ENCODE data around the gene CCDC91.

The CCDC91 gene

DNA sequence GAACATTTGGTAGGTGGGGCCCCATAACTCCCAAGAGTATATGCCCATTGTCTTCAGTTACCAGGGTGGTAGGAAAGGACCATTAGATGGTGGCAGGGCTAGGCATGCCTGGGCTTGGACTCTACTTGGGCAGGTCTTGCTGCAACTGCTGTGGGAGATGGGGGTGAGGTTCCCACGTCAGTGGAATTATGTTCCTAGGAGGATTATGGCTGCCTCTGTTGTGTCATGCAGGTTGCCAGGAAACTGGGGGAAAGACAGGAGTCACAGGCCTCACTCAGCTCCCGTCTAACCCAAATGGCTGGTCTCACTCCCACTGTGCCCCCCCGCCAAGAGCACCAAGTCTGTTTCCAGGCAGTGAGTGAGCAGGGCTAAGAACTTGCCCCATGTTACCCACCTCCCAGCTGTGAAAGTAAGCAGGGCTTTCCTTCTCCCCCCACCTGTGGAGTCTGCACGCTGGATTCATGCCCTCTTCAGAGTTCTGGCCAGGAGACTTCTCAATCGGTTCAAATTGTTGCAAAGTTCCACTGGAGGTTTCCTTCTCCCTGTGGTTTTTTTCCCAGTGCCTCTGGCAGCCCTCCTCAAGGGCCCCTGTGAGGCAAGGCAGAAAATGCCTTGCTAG lies 337.5 kb downstream of the CCDC91 start:
- DNase-seq = no peak

GRCh38 chr12:28535216-28535615 lies 345.0 kb downstream of the CCDC91 start:
- DNase-seq = no peak

GRCh38 chr12:28536088-28536487 lies 345.8 kb downstream of the CCDC91 start:
- DNase-seq = no peak

GRCh38 chr12:28537474-28537873 lies 347.2 kb downstream of the CCDC91 start:
- DNase-seq = no peak

DNA sequence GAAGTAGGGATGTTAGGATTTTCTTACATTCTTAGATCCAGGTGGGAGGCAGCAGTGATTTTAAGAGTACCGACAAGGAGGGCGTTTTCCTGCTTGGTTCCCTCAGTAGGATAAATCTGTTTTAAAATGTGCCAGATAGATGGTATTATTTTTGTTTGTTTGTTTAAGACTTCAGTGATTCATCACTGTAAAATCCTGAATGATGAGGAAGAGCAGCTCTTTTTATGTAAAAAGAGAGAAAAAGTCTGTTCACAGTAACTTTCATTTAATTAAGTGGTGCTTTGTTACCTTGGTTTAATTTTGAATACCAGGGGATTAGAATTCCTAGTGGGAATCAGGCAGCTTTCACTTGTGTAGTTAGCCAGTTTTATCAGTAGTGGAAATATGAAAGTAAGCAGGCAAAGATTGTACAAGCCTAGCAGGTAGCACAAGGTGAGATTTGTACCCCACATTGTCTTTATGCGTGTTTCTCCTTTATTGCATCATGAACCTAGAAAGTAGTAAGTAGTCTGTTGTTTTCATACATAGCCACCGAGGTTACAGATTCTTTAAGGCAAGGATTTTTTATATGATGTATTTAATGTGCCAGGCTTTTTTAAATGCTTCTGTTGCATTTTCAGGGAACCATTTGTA lies 349.6 kb downstream of the CCDC91 start:
- DNase-seq = no peak

DNA sequence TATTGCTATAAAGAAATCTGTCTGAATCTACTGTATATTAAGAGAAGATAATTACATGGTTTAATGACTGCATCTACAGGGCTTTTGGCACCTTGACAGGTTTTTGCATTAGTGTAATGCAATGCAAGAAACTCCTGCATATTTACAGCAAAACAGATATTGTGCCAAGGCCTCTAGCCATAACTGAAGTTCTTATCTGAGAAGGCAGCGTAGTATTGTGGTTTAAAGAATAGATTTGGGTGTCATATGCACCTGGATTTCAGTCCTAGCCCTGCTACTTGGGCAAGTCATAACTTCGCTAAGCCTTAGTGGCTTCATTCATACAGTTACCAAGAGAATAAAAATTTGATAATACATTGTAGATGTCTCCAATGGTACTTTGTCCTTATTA lies 350.1 kb downstream of the CCDC91 start:
- DNase-seq = no peak

DNA sequence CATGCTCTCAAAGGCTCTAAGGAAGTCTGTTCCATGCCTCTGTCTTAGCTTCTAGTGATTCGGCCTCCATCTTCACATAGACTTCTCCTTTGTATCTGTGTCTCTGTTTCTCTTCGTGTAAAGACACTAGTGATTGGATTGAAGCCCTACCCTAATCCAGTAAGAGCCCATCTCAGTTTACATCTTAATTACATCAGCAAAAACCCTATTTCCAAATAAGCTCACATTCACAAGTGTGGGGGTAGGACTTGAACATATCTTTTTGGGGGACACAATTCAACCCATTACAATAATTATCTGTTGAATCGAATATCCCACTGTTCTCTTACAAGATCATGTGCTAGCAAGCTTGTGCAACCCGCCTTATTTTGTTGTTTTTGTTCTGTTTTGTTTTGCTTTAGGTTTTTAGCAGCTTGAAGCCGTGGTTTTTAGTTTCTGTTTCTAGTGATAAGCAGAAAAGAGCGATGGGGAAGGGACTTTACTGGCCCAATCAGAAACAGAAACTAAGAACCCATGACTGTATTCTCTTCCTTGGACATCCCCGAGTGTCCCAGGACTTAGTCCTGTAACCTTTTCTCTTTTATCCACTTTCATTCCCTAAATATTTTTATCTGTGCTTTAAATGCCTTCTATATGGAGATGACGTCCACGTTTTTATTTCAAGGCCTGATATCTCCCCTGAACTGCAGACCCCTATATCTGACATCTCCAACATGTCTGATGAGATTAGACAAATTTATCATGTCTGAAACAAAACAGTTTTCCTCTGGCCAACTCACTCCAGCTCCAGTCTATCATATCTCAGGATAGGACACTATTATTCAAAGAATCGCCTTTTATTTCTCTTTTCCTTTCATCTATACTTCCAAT lies 353.0 kb downstream of the CCDC91 start:
- no peak for DNase-seq

GRCh38 chr12:28550757-28551704 lies 360.8 kb downstream of the CCDC91 start:
- peak in 1 of 58 donors; percentile 28 for DNase-seq

- no peak for DNase-seq
Observed at GRCh38 chr12:28552251-28552970, 362.2 kb downstream of the CCDC91 start.

DNA sequence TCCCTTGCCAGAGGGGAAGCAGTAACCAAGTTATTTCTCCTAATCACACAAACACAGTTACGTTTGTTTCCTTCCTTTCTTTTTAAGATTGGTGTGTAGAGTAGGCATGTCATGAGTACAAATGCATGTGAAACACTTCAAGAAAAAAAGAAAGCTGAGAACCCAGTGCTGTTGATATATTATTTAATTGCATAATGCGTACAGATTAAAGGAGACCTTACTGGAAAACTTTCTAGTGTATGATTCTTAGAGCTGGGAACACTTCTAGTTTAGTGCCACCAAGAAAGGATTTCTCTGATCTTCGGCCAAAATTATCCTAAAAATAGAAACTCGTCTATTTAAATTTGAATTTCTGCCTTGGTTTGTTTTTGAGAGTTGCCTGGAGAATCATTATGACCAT lies 365.5 kb downstream of the CCDC91 start:
- DNase-seq = no peak

- DNase-seq = no peak
Observed at GRCh38 chr12:28558250-28558649, 368.0 kb downstream of the CCDC91 start.

DNA sequence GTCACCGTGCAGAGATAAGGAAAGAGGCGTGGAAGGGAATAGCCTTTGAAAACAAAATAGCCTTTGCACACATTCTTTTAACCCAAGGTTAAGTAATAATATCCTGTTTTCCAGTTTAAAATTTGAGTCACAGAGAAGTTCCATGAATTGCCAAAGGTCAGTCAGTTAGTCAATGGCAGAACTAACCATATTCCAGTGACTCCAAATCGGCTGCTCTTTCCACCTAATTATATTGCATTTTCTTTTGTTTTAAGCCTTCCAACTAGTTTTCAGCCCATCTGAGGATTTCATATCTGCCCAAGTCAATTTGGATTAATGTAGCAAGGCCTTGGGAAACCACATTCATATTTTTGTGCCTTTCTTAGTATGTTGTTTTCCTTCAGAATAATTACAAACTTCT lies 373.0 kb downstream of the CCDC91 start:
- DNase-seq = no peak

DNA sequence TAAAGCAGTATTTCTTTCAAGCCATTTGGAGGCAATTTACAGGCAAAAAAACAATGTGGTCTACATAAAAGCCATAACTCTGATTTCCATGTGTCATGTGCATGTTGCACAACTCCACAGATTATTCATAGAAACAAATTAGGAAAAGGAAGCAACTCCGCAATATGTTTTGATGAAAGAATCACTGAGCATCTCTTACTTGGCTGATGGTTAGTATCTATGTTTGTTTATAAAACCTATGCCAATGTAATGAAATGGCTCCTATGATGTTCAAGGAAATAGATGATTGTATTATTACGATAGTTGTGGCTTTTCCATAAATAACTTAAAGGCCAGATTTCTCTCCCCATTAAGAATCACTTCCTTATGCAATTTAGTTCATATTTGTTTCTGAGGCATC lies 373.7 kb downstream of the CCDC91 start:
- DNase-seq = no peak

- DNase-seq = peak in 2 of 58 donors; percentile 2 to 8
Observed at GRCh38 chr12:28568118-28568517, 377.9 kb downstream of the CCDC91 start.

GRCh38 chr12:28568704-28569103 lies 378.4 kb downstream of the CCDC91 start:
- DNase-seq = no peak

DNA sequence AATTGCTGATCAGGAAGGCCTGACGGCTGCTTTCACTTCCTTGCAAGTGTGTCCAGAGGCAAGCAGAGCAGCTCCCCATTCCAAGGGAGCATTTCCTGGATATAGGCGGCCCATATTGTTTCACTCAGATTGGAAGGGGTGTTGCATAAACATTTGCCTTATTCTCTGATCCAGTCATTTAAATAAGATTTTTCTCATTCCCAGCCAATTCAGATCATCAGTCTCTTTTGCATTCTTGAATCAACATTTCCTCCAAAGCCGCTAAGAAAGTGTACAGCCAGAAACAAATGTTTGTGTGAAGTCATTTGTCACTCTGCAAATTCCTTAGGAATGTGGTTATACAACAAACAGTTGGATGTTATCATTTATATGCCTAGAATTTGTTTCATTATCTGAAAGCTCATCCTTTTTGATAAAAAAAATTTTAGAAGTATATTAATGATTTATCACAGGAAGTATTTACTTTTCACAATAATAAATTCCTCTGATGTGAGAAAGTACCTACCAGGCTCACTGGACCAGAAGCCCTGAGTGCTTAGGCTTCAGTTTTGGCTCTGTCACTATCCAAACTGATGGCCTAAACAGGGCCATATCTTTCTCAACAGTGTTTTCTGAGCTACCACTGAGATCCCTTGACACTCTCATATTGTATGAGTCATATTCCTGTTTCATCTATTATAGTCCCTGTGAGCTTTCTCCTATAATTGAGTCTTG lies 379.6 kb downstream of the CCDC91 start:
- no peak for DNase-seq

DNA sequence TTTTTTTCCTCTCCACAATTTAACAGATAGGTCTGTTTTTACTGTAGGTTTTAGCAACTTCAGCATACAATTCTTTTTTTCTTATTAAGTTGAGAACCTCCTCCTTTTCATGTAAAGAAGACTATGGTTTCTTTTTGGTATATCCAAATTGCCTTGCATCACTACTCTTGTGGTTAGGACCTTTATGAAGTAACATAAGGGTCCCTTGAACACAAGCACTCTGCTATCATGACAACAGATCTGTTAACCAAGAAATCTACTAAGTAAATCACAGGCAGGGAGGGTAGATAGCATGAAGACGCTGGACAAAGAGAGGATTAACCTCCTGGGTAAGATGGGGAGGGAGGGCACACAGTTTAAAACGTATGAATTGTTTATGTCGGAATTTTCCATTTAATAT lies 380.6 kb downstream of the CCDC91 start:
- DNase-seq = no peak

- DNase-seq = no peak
Observed at GRCh38 chr12:28574746-28575592, 384.7 kb downstream of the CCDC91 start.
